GM21447 (cell line): ENCODE measurements around the gene SPINK4.

Source experiments
- ATAC-seq: cut with Tn5 transposase; IDR thresholded peaks from one replicate; pipeline ENCODE4 v1.9.1; 2021; ENCODE audit not compliant: unreplicated experiment

The SPINK4 gene

GRCh38 chr9:33239921-33240320 is at the start of gene SPINK4:
SPINK4 (plus strand) TSS chr9:33240167; CDS start chr9:33240209, 42 bp downstream.
- ATAC-seq, result no peak

- no peak for ATAC-seq
Measured at GRCh38 chr9:33192493-33193255, 47.3 kb upstream of the SPINK4 start.

GRCh38 chr9:33193818-33194217 is 46.1 kb upstream of the SPINK4 start:
- no peak for ATAC-seq

GRCh38 chr9:33196736-33197135 is 43.2 kb upstream of the SPINK4 start:
- ATAC-seq, result no peak

GRCh38 chr9:33197279-33198152 is 42.5 kb upstream of the SPINK4 start:
- no peak for ATAC-seq

GRCh38 chr9:33198165-33198564 is 41.8 kb upstream of the SPINK4 start:
- no peak for ATAC-seq

GRCh38 chr9:33202018-33202417 is 37.9 kb upstream of the SPINK4 start:
- ATAC-seq, result peak; percentile 61

- peak; percentile 99 for ATAC-seq
Measured at GRCh38 chr9:33202552-33203201, 37.3 kb upstream of the SPINK4 start.

GRCh38 chr9:33209394-33209793 is 30.6 kb upstream of the SPINK4 start:
- ATAC-seq, result no peak

- ATAC-seq, result no peak
Measured at GRCh38 chr9:33210006-33210715, 29.8 kb upstream of the SPINK4 start.

- no peak for ATAC-seq
Measured at GRCh38 chr9:33211695-33212393, 28.1 kb upstream of the SPINK4 start.

- ATAC-seq, result peak; percentile 46
Measured at GRCh38 chr9:33220681-33221567, 19.0 kb upstream of the SPINK4 start.

GRCh38 chr9:33221568-33221884 is 18.4 kb upstream of the SPINK4 start:
- no peak for ATAC-seq

- no peak for ATAC-seq
Measured at GRCh38 chr9:33222031-33222430, 17.9 kb upstream of the SPINK4 start.

GRCh38 chr9:33223696-33224095 is 16.3 kb upstream of the SPINK4 start:
- no peak for ATAC-seq

- ATAC-seq, result no peak
Measured at GRCh38 chr9:33225319-33226147, 14.4 kb upstream of the SPINK4 start.

- peak; percentile 60 for ATAC-seq
Measured at GRCh38 chr9:33227008-33227398, 13.0 kb upstream of the SPINK4 start.

- ATAC-seq, result no peak
Measured at GRCh38 chr9:33227741-33228140, 12.2 kb upstream of the SPINK4 start.

GRCh38 chr9:33228606-33229005 is 11.4 kb upstream of the SPINK4 start:
- ATAC-seq, result no peak
